ENCODE measurements around the gene DNAJC24.

Gene DNAJC24, protein sequence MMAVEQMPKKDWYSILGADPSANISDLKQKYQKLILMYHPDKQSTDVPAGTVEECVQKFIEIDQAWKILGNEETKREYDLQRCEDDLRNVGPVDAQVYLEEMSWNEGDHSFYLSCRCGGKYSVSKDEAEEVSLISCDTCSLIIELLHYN

DNA sequence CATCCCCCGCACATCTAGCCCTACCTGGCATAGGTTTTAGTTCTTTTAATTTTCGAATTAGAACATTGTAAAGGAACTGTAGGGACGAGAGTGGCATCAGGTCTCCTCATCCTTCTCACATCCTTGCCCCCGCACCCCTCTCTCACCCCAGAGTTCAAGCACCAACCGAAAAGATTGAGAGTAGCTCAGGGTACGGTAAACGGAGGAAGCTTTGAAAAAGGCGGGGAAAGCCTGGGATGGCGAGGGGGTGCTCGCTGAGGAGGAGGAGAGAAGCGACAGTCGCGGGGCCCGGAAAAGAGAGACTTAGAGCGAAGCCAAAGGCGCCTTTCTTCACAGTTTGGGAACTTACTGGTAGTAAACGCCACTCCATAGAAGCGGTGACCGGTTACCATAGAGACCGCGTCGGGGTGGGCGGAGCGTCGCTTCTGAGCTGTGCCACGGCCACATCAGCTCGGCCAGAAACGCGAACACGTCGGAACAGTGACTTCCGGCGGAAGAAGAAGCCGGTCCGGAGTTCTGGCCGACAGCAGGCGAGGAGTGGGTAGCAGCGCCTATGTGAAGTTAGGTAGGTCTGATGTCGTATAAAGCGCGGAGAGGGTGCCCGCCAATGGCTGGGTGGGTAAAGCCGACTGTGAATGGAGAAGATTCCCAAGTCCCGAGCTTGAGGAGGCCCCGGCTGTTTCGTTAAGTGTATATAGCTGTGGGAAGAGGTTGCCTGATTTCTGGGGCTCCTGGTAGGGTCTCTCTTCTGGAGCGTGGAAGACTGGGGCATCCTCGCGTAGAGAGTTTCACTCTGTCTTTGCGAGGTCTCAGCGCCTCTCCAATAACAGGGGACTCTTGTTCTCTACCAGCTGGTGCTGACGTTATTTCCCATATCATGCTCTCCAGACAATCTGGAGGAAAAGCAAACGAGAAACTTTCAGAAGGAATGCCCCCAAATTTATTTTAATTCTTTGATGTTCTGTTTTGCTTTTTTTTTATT lies at the start of gene DNAJC24, which contains the start of gene DCDC1:
DNAJC24 (plus strand) TSS at position 513 of the 982 bp plus-strand sequence. CDS start 889 bp downstream, outside the sequence.
DCDC1 (minus strand) TSS at position 392 of the 982 bp plus-strand sequence. CDS start 41,459 bp downstream, outside the sequence.
- no peaks in the 10 kb centered on the region; a peak in 1 of 3 replicates for H3K36me3 ChIP-seq (ENCODE audit: control insufficient read depth in 2 of 2, insufficient read depth in 1 of 2, low read length in 2 of 2)
- no peaks in the 10 kb centered on the region; the same call in 1 of the 2 replicates for H3K4me1 ChIP-seq (ENCODE audit: control insufficient read depth, insufficient read depth, low read length)
- H3K27ac ChIP-seq (ENCODE audit: extremely low read depth, low read depth, low read length): peak within 1 kb of the TSS; percentile 78
- peak within 1 kb of the TSS; percentile 97 for H3K4me3 ChIP-seq (ENCODE audit: low read depth, low read length)
- ChIA-PET POLR2A (interaction anchor here (1.1 to 1.5 kb wide), 3 partner anchors 9 to 29 kb away, joined by 3 to 4 read pairs (median 4); no protein-coding TSS in a partner anchor), CTCF (interaction anchor here (1.0 to 1.6 kb wide), 2 partner anchors 633 to 638 kb away, joined by 3 to 4 read pairs; no protein-coding TSS in a partner anchor)
- no peaks in the 10 kb centered on the region for H3K9me3 ChIP-seq (ENCODE audit: control insufficient read depth, insufficient read depth, low read depth, low read length)
- TF ChIP-seq, protein P1, sequence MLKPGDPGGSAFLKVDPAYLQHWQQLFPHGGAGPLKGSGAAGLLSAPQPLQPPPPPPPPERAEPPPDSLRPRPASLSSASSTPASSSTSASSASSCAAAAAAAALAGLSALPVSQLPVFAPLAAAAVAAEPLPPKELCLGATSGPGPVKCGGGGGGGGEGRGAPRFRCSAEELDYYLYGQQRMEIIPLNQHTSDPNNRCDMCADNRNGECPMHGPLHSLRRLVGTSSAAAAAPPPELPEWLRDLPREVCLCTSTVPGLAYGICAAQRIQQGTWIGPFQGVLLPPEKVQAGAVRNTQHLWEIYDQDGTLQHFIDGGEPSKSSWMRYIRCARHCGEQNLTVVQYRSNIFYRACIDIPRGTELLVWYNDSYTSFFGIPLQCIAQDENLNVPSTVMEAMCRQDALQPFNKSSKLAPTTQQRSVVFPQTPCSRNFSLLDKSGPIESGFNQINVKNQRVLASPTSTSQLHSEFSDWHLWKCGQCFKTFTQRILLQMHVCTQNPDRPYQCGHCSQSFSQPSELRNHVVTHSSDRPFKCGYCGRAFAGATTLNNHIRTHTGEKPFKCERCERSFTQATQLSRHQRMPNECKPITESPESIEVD (tag by site-specific recombination; IDR thresholded peaks at IDR 0.05): no peak
- no peak for TF ChIP-seq HOXA7 (CRISPR knock-in tag; IDR thresholded peaks at IDR 0.05; ENCODE audit: borderline replicate concordance)
- no peak for TF ChIP-seq ZNF311 (tag by site-specific recombination; IDR thresholded peaks at IDR 0.05; ENCODE audit: borderline replicate concordance)
- TF ChIP-seq ZSCAN30 (tag by site-specific recombination; IDR thresholded peaks at IDR 0.05): 0 out of 2 replicates have a peak, but pooled peaks have one; percentile 35
- TF ChIP-seq ZNF610 (tag by site-specific recombination; IDR thresholded peaks at IDR 0.05; ENCODE audit: borderline replicate concordance): no peak
- TF ChIP-seq BCL11B (tag by site-specific recombination; IDR thresholded peaks at IDR 0.05; ENCODE audit: low read depth): no peak
- TF ChIP-seq MZF1 (tag by site-specific recombination; IDR thresholded peaks at IDR 0.05; ENCODE audit: borderline replicate concordance): peak; percentile 46; the same call in 1 of the 2 replicates
- TF ChIP-seq ZNF585B (tag by site-specific recombination; IDR thresholded peaks at IDR 0.05): no peak
- peak; percentile 46 for TF ChIP-seq SP7 (tag by site-specific recombination; IDR thresholded peaks at IDR 0.05)
- peak; percentile 59 for TF ChIP-seq ZBTB17 (tag by site-specific recombination; IDR thresholded peaks at IDR 0.05)
- no peak for TF ChIP-seq GFI1B (tag by site-specific recombination; IDR thresholded peaks at IDR 0.05)
- TF ChIP-seq KLF9 (tag by site-specific recombination; IDR thresholded peaks at IDR 0.05; ENCODE audit: low read depth): peak; percentile 35; the same call in 1 of the 2 replicates
- TF ChIP-seq ZNF324 (tag by site-specific recombination; IDR thresholded peaks at IDR 0.05): peak; percentile 58; the same call in 1 of the 2 replicates
- peak; percentile 58; the same call in 1 of the 2 replicates for TF ChIP-seq ZNF561 (tag by site-specific recombination; IDR thresholded peaks at IDR 0.05; ENCODE audit: borderline replicate concordance)
- TF ChIP-seq MYNN (tag by site-specific recombination; IDR thresholded peaks at IDR 0.05; ENCODE audit: borderline replicate concordance): peak; percentile 23; the same call in 1 of the 2 replicates
- TF ChIP-seq, protein P2, sequence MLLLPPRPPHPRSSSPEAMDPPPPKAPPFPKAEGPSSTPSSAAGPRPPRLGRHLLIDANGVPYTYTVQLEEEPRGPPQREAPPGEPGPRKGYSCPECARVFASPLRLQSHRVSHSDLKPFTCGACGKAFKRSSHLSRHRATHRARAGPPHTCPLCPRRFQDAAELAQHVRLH (tag by site-specific recombination; IDR thresholded peaks at IDR 0.05): peak; percentile 83
- TF ChIP-seq, protein P3, sequence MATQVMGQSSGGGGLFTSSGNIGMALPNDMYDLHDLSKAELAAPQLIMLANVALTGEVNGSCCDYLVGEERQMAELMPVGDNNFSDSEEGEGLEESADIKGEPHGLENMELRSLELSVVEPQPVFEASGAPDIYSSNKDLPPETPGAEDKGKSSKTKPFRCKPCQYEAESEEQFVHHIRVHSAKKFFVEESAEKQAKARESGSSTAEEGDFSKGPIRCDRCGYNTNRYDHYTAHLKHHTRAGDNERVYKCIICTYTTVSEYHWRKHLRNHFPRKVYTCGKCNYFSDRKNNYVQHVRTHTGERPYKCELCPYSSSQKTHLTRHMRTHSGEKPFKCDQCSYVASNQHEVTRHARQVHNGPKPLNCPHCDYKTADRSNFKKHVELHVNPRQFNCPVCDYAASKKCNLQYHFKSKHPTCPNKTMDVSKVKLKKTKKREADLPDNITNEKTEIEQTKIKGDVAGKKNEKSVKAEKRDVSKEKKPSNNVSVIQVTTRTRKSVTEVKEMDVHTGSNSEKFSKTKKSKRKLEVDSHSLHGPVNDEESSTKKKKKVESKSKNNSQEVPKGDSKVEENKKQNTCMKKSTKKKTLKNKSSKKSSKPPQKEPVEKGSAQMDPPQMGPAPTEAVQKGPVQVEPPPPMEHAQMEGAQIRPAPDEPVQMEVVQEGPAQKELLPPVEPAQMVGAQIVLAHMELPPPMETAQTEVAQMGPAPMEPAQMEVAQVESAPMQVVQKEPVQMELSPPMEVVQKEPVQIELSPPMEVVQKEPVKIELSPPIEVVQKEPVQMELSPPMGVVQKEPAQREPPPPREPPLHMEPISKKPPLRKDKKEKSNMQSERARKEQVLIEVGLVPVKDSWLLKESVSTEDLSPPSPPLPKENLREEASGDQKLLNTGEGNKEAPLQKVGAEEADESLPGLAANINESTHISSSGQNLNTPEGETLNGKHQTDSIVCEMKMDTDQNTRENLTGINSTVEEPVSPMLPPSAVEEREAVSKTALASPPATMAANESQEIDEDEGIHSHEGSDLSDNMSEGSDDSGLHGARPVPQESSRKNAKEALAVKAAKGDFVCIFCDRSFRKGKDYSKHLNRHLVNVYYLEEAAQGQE (tag by site-specific recombination; IDR thresholded peaks at IDR 0.05): 0 out of 2 replicates have a peak, but pooled peaks have one; percentile 13
- TF ChIP-seq, protein P4, sequence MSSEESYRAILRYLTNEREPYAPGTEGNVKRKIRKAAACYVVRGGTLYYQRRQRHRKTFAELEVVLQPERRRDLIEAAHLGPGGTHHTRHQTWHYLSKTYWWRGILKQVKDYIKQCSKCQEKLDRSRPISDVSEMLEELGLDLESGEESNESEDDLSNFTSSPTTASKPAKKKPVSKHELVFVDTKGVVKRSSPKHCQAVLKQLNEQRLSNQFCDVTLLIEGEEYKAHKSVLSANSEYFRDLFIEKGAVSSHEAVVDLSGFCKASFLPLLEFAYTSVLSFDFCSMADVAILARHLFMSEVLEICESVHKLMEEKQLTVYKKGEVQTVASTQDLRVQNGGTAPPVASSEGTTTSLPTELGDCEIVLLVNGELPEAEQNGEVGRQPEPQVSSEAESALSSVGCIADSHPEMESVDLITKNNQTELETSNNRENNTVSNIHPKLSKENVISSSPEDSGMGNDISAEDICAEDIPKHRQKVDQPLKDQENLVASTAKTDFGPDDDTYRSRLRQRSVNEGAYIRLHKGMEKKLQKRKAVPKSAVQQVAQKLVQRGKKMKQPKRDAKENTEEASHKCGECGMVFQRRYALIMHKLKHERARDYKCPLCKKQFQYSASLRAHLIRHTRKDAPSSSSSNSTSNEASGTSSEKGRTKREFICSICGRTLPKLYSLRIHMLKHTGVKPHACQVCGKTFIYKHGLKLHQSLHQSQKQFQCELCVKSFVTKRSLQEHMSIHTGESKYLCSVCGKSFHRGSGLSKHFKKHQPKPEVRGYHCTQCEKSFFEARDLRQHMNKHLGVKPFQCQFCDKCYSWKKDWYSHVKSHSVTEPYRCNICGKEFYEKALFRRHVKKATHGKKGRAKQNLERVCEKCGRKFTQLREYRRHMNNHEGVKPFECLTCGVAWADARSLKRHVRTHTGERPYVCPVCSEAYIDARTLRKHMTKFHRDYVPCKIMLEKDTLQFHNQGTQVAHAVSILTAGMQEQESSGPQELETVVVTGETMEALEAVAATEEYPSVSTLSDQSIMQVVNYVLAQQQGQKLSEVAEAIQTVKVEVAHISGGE (tag by site-specific recombination; conservative IDR thresholded peaks at IDR 0.05; ENCODE audit: low read depth): peak; percentile 99
- TF ChIP-seq ZNF146 (tag by site-specific recombination; IDR thresholded peaks at IDR 0.05): no peak
- peak; percentile 41; the same call in 1 of the 2 replicates for TF ChIP-seq KLF8 (tag by site-specific recombination; IDR thresholded peaks at IDR 0.05)
- no peak for TF ChIP-seq ZNF248 (tag by site-specific recombination; IDR thresholded peaks at IDR 0.05)
- no peak for TF ChIP-seq ZNF623 (tag by site-specific recombination; IDR thresholded peaks at IDR 0.05)
- peak; percentile 62; the same call in 1 of the 2 replicates for TF ChIP-seq ZNF394 (tag by site-specific recombination; IDR thresholded peaks at IDR 0.05; ENCODE audit: borderline replicate concordance)
